ENCODE measurements around the gene PLXNA1.

PLXNA1 gene

DNA sequence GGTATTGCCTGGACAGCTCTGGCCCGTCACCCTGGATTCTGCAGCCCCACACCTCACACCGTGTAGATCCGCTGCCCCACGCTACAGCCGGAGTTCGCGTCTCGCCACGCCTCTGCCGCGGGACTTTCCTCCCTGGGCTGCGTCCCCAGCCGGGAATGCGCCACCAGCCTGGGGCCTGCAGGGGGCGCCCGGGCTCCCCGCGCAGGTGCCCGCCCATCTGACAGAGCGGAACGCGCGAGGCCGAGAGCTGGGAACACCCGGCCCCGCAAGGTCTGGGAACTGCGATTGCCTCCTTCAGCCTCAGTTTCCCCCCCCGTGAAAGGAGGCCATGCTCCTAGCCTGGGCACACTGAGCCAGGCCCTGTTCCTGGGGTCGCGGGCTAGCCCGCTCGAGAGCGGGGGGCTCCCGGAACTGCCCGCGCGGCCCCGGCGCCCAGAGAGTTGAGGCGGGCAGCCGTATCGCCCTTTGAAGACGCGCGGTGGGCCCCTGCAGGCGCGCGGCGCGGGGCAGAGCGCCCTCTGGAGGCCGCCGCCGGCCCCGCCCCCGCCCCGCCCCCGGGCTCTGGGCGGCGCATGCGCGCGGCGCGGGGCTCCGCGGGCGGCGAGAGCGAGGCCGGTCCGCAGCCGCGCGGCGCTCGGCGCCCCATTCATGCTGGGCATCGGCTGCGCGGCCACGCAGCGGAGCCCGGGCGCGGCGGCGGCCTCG lies at the start of gene PLXNA1:
Gene PLXNA1 (plus strand): TSS at position 645 of the 705 bp plus-strand sequence. CDS start 5,479 bp downstream, outside the sequence.
- peak; percentile 90 for DNase-seq (ENCODE audit: low spot score)

- DNase-seq (ENCODE audit: low spot score): no peak
These were observed 48.8 kb upstream of the PLXNA1 start for GRCh38 chr3:126934031-126934531.

GRCh38 chr3:126934991-126935390 lies 47.9 kb upstream of the PLXNA1 start:
- DNase-seq (ENCODE audit: low spot score): no peak

GRCh38 chr3:126935756-126936509 lies 47.0 kb upstream of the PLXNA1 start:
- no peak for DNase-seq (ENCODE audit: low spot score)

DNA sequence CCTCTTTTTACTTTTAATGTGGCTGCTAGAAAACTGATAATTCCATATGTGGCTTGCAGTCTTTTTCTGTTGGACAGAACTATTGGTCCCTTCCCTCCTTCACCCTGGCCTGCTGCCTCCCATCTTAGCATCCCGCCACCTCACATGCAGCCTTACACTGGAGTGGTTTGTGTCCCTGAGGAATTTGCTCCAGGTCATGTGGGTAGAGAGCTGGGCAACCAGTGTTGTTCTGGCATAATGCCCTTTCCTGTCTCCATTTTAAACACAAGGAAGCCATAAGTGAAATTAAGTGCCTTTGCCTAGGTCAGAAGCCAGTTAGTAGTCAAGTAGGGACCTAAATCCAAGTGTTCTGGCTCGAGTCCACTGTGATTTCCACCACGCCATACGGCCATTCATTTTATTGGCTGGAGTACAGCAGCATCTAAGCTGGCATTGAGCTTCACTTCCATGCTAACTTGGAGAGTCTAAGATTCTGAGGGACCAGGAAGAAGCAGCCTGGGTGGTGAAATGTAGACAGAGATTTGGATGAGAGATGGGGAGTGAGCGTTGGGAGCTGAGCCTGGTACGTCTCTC lies 46.0 kb upstream of the PLXNA1 start:
- no peak for DNase-seq (ENCODE audit: low spot score)

DNA sequence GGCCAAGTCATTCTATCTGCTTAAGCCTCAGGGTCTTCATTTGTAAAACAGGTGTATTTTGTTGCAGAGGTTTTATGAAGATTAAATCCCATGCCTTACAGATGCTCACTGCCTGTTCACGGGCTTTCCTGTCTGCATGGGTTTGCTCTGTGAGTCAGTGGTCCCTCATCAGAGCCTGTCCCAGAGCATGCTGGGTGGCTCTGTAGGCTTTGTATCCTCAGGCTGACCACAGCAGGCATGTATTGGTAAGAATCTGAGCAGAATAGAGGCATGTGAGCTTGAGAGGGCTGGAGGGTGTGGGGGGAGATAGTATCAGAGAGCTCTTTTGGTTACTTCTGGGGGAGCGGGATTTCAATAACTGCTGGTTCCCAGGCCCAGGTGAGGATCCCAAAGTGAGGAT lies 45.4 kb upstream of the PLXNA1 start:
- DNase-seq (ENCODE audit: low spot score): no peak

- DNase-seq (ENCODE audit: low spot score): no peak
These were observed 44.9 kb upstream of the PLXNA1 start for GRCh38 chr3:126937973-126938372.

DNA sequence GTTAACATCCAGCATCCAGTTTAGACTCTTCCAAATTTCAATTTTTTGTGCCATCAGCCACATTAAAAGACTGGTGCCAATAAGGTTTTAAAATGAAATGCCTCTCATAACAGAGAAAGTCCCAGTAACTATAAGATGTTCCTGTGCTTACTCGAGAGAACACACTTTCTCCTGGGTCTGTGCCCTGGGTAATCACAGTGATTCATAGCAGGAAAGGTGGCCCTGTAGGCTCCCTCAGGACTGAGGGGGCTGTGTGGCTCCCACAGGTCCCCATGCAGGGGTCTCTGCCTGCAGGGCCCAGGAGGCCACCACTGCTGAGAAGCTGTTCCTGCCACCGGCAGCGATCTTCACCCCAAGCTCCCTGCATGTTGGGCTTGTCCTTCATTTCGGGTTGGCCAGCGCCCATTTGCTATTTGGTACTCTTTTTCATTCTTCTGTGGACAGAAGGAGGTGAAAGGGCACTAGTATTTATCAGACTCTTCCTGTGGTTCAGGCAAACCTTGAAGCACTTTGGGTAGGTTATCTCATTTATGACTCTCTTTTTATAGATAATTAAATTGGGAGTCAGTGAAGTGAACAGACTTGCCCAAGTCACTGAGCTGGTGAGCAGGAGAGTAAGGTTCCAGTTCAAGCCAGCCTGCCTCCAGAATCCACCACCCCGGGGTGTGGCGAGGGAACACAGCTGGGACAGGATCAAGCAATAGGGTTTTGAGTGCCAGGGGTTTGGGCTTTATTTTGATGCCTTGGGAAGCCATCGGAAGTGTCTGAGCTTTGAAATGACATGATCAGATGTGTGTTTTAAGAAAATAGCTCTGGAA lies 44.2 kb upstream of the PLXNA1 start:
- DNase-seq (ENCODE audit: low spot score): no peak

DNA sequence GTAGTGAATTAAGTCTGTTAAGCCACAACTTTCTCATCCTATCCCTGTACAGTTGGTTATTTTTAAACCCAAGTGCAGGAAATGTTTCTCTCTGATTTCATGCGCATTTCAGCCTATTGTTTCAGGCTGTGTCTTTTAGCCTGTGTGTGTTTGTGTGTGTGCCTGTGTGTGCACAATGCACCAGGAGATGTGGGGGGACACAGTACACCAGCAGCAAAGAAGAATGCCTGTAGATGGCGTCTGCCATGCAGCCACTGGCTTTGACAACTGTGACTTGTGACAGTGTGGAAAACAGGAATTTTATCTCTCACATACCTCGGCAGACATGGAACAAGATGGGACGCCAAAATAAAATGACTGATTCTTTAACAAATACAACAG lies 43.6 kb upstream of the PLXNA1 start:
- no peak for DNase-seq (ENCODE audit: low spot score)

- DNase-seq (ENCODE audit: low spot score): no peak
These were observed 43.2 kb upstream of the PLXNA1 start for GRCh38 chr3:126939733-126940132.

GRCh38 chr3:126941721-126942270 lies 41.1 kb upstream of the PLXNA1 start:
- DNase-seq (ENCODE audit: low spot score): no peak

DNA sequence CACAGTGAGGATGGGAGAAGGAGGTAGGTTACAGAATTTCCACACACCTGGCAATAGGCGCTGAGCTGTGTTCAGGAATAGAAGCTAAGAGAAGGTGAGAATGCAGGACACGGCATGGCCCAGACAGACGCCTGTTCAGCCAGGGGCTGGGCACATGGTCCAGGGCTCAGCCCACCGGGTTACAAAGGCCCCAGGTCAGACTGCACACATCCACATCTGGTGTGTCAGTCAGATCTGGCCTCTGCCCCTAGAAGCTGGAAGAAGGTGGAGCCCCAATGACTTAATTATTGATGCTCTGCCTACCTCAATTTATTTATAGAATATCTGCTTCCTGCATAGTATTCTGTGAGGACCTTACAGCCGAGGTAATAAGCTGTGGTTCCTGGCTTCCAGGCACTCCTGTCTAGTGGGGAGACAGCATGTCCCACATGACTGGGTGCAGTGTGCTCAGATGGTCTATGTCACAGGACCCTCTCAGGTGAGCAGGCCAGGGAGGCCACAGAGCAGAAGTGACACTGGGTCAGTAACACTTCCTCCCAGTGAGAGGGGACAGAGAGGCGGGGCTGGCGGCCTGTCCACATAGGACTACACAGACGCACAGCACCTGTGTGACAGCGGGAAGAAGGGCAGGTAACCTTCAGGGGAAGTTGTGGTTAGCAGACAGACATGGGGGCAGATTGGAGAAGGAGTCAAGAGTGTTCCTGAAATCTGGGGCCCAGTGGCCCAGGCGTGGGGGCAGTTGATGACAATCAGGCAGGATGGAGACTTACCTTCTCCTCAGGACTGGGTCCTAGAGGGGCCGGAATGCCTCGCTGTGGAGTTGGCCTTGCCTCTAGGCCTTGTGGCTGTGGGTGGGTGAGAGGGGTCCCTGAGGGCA lies 38.6 kb upstream of the PLXNA1 start:
- no peak for DNase-seq (ENCODE audit: low spot score)

GRCh38 chr3:126945171-126945721 lies 37.7 kb upstream of the PLXNA1 start:
- no peak for DNase-seq (ENCODE audit: low spot score)

- no peak for DNase-seq (ENCODE audit: low spot score)
These were observed 37.0 kb upstream of the PLXNA1 start for GRCh38 chr3:126945891-126946290.

- no peak for DNase-seq (ENCODE audit: low spot score)
These were observed 36.5 kb upstream of the PLXNA1 start for GRCh38 chr3:126946405-126946804.

GRCh38 chr3:126947429-126947828 lies 35.5 kb upstream of the PLXNA1 start:
- DNase-seq (ENCODE audit: low spot score): no peak

DNA sequence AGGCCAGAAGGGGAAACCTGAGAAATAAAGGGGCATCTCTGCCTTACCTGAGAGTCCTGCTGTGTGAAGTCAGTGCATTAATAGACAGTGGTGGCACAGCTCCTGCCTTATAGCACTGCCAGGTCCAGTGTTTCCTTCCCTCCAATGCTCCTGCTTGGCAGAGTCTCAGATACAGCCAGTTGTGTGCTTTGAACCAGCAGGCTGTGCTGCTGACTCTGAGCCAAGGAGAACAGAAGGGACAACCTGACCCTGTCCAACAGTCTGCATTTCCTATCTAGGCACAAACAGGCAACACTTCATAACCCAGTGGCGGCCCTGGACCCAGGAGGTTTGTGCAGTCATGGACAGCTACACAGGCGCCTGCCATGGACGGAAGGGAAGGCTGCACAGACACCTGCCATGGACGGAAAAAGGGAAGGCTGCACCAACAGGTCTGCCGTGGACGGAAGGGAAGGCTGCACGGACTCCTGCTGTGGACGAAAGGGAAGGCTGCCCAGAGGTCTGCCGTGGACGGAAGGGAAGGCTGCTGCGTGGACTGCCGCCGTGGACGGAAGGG lies 33.9 kb upstream of the PLXNA1 start:
- no peak for DNase-seq (ENCODE audit: low spot score)

- DNase-seq (ENCODE audit: low spot score): no peak
These were observed 31.4 kb upstream of the PLXNA1 start for GRCh38 chr3:126951561-126951960.

- DNase-seq (ENCODE audit: low spot score): no peak
These were observed 30.5 kb upstream of the PLXNA1 start for GRCh38 chr3:126952261-126952982.
